BE2C (cell line): ENCODE results near the gene CPN2.
A peak's percentile ranks its signal among the peaks of the same experiment; 100 is the strongest.

ENCODE experiments used
- DNase-seq: peaks from one replicate; pipeline ENCODE4 v3.0.0-alpha.2; 2020
- H3K27me3 ChIP-seq: fragments of 250-450 bp; sonication (Bioruptor Pico); 2 replicates; pipeline ENCODE4 v1.5.1; 2020; ENCODE audit warnings: mild to moderate bottlenecking
- H3K36me3 ChIP-seq: fragments of 250-450 bp; sonication (Bioruptor Pico); 2 replicates; pipeline ENCODE4 v1.5.1; 2020; ENCODE audit warnings: mild to moderate bottlenecking
- H3K4me1 ChIP-seq: fragments of 250-450 bp; sonication (Bioruptor Pico); 2 replicates; pipeline ENCODE4 v1.5.1; 2020
- H3K4me3 ChIP-seq: 2 replicates; pipeline ENCODE4 v1.5.1; 2011; ENCODE audit warnings: low read depth, low read length
- H3K9me3 ChIP-seq: fragments of 250-450 bp; sonication (Bioruptor Pico); 2 replicates; pipeline ENCODE4 v1.5.1; 2020
- CTCF ChIP-seq: IDR thresholded peaks from 2 replicates; pipeline ENCODE4 v1.5.1; 2012; ENCODE audit warnings: mild to moderate bottlenecking, low read depth, low read length

Gene CPN2

DNA sequence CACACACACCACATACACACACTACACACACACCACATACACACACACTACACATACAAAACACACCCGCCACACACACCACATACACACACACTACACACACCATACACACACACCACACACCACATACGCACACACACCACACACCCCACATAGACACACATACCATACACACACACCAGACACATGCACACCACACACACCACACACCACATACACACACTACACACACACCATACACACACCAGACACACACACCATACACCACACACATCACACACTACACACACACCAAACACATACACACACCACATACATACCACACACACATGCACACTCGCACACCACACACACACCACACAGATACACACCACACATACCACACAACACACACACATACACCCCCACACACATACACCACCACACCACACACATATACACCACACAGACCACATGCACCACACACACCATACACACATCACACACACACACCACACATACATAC is 26.3 kb downstream of the CPN2 start:
- H3K9me3 ChIP-seq = peaks cover 4% of the 10 kb centered on the region; the same call in 1 of the 2 replicates
- H3K4me1 ChIP-seq = 0 out of 2 replicates have a peak, but pooled peaks cover 2% of the 10 kb centered on the region
- H3K4me3 ChIP-seq = no peak overlapping the region
- DNase-seq = no peak
- no peaks in the 10 kb centered on the region for H3K36me3 ChIP-seq
- TF ChIP-seq CTCF = no peak
- no peaks in the 10 kb centered on the region for H3K27me3 ChIP-seq

DNA sequence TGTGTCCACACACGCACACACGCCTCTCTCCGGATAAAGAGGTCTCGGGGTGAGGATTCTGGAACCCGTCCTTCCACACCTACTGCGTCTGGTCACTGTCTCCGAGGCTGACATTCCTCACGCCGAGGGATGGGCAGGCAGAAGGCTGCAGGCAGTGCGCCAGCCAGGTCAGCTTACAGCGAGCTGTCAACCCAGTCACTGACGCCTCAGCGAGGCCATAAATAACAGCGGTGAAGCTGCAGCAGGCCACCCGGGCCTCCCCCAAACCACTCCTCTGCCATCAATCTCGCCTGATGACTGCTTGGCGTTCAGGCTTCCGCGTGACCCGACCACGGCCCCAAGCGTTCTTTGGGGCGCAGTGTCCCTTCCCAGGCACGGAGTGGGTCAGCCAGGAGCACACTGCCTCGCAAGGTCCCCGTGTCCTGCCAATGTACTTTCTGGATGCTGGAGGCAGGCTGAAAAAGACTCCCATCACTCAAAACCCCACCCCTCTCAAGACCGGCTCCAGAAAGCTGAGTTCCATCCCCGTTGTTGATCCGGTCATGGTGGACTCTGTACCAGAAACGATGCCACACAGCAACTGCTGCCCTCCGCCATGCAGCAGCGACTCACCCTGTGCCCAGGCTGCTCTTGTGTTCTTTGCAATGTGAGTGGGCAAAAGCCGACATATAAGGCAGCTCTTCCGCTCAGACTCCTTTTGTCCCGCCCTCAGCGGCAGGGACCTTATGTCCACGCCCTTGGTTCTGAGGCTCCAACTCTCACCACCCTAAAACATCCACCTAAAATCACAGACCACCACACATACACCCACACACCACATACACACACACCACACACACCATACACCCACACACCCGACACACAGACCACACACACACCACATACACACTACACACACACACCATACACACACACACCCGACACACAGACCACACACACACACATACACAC is 27.1 kb downstream of the CPN2 start:
- 0 out of 2 replicates have a peak, but pooled peaks cover 2% of the 10 kb centered on the region for H3K4me1 ChIP-seq
- no peak for TF ChIP-seq CTCF
- H3K9me3 ChIP-seq = peaks cover 4% of the 10 kb centered on the region; the same call in 1 of the 2 replicates
- H3K36me3 ChIP-seq = no peaks in the 10 kb centered on the region
- peak; percentile 86 for DNase-seq
- no peaks in the 10 kb centered on the region for H3K27me3 ChIP-seq
- H3K4me3 ChIP-seq = peak overlapping the region; percentile 76

DNA sequence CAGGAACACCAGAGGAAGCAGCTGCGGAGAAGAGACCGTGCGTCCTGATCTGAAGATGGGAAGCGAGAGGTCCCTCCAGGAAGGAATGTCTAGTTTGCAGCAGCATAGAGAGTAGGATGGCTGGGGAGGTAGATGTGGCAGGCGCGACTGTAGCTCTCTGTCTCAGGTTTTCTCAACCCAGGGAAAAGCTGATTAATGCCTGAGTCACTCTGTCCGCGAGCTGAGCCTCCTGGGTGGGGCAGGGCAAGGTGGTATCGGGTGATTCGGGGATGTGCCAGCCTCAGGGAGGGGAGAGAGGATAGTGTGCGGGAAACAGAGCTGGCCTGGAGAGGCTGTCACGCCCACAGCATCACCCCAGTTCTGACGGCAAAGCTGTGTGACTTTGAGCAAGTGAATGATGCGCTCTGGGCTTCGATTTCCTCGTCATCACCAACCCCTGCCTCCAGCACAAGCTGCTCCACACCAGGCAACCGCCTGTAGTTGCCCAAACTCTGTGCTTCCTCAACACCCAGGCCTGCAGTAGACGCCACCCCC is 28.4 kb downstream of the CPN2 start:
- DNase-seq = no peak
- no peak overlapping the region for H3K4me3 ChIP-seq
- H3K9me3 ChIP-seq = peaks cover 4% of the 10 kb centered on the region; the same call in 1 of the 2 replicates
- no peaks in the 10 kb centered on the region for H3K27me3 ChIP-seq
- H3K4me1 ChIP-seq = 0 out of 2 replicates have a peak, but pooled peaks cover 2% of the 10 kb centered on the region
- TF ChIP-seq CTCF = no peak
- H3K36me3 ChIP-seq = no peaks in the 10 kb centered on the region

- H3K4me3 ChIP-seq = no peak overlapping the region
Measured at GRCh38 chr3:194321693-194322640, 29.2 kb downstream of the CPN2 start.

More at GRCh38 chr3:194321693-194322640, 29.2 kb downstream of the CPN2 start:
- Histone ChIP-seq H3K9me3 (peaks cover 4% of the 10 kb centered on the region; the same call in 1 of the 2 replicates), H3K4me1 (0 out of 2 replicates have a peak, but pooled peaks cover 2% of the 10 kb centered on the region), H3K36me3 (no peaks in the 10 kb centered on the region), H3K27me3 (no peaks in the 10 kb centered on the region)
- no peak for DNase-seq
- TF ChIP-seq CTCF = no peak
